GM18499 (cell line): ENCODE measurements around the gene AGAP1.

Source experiments
- ATAC-seq: cut with Tn5 transposase; IDR thresholded peaks from one replicate; pipeline ENCODE4 v1.9.1; 2021; ENCODE audit warnings: moderate number of reproducible peaks; ENCODE audit not compliant: insufficient read depth, unreplicated experiment

The AGAP1 gene

GRCh38 chr2:235721625-235722024, 227.8 kb downstream of the AGAP1 start:
- ATAC-seq: no peak

- ATAC-seq: no peak
These were observed 229.0 kb downstream of the AGAP1 start for GRCh38 chr2:235722869-235723268.

- no peak for ATAC-seq
These were observed 229.5 kb downstream of the AGAP1 start for GRCh38 chr2:235723371-235723770.

GRCh38 chr2:235723811-235724465, 230.1 kb downstream of the AGAP1 start:
- no peak for ATAC-seq

- ATAC-seq: no peak
These were observed 231.2 kb downstream of the AGAP1 start for GRCh38 chr2:235725016-235725489.

- no peak for ATAC-seq
These were observed 232.0 kb downstream of the AGAP1 start for GRCh38 chr2:235725841-235726240.

GRCh38 chr2:235726554-235726953, 232.7 kb downstream of the AGAP1 start:
- no peak for ATAC-seq

GRCh38 chr2:235727174-235727573, 233.3 kb downstream of the AGAP1 start:
- no peak for ATAC-seq

GRCh38 chr2:235727891-235728799, 234.3 kb downstream of the AGAP1 start:
- no peak for ATAC-seq

- no peak for ATAC-seq
These were observed 235.1 kb downstream of the AGAP1 start for GRCh38 chr2:235728800-235729556.

GRCh38 chr2:235729557-235729947, 235.7 kb downstream of the AGAP1 start:
- ATAC-seq: no peak

- ATAC-seq: no peak
These were observed 236.3 kb downstream of the AGAP1 start for GRCh38 chr2:235730115-235730514.

- no peak for ATAC-seq
These were observed 239.9 kb downstream of the AGAP1 start for GRCh38 chr2:235733761-235734160.

GRCh38 chr2:235734168-235734567, 240.3 kb downstream of the AGAP1 start:
- no peak for ATAC-seq

- no peak for ATAC-seq
These were observed 240.9 kb downstream of the AGAP1 start for GRCh38 chr2:235734688-235735231.

GRCh38 chr2:235737396-235737795, 243.6 kb downstream of the AGAP1 start:
- no peak for ATAC-seq

- ATAC-seq: no peak
These were observed 244.0 kb downstream of the AGAP1 start for GRCh38 chr2:235737840-235738239.

- no peak for ATAC-seq
These were observed 246.0 kb downstream of the AGAP1 start for GRCh38 chr2:235739704-235740415.

- no peak for ATAC-seq
These were observed 247.0 kb downstream of the AGAP1 start for GRCh38 chr2:235740821-235741220.

GRCh38 chr2:235744161-235744560, 250.3 kb downstream of the AGAP1 start:
- no peak for ATAC-seq
